Measurements from ENCODE around the gene RPL41.
"Not testable (repeated sequence)": the region's sequence is repeated elsewhere in the genome, so short reads cannot be mapped to it uniquely, and the experiment has no call there.

- TF ChIP-seq, protein P1, sequence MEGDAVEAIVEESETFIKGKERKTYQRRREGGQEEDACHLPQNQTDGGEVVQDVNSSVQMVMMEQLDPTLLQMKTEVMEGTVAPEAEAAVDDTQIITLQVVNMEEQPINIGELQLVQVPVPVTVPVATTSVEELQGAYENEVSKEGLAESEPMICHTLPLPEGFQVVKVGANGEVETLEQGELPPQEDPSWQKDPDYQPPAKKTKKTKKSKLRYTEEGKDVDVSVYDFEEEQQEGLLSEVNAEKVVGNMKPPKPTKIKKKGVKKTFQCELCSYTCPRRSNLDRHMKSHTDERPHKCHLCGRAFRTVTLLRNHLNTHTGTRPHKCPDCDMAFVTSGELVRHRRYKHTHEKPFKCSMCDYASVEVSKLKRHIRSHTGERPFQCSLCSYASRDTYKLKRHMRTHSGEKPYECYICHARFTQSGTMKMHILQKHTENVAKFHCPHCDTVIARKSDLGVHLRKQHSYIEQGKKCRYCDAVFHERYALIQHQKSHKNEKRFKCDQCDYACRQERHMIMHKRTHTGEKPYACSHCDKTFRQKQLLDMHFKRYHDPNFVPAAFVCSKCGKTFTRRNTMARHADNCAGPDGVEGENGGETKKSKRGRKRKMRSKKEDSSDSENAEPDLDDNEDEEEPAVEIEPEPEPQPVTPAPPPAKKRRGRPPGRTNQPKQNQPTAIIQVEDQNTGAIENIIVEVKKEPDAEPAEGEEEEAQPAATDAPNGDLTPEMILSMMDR (IDR thresholded peaks at IDR 0.05), result not testable (repeated sequence)
- not testable (repeated sequence) for TF ChIP-seq ZFX (IDR thresholded peaks at IDR 0.05; ENCODE audit: borderline replicate concordance)
Observed at GRCh38 chr12:56156464-56157200, 40.2 kb downstream of the RPL41 start.

Measured in 22Rv1 (cell line).